Measurements from ENCODE around the gene SLC6A6. TPM values are rescaled to one million over a fixed set of nuclear protein-coding genes. Genes with fewer than 3 reads are reported as not detected.

The SLC6A6 gene
- total RNA-seq, 4 donors from 2014 or later = 4.4 to 10.5 (median 7.7) TPM

GRCh38 chr3:14508505-14508819, 106.1 kb downstream of the SLC6A6 start:
- in situ Hi-C loops (cut with MboI; ENCODE audit: low pct_ligation_motif_present in 1 of 4, low pct_unique_long_range_greater_than_20kb in 1 of 4, low sequenced_read_pairs in 3 of 4) = loop anchor here in 2 of 4 donors (25.0 kb wide), 2 partner anchors 104 to 404 kb away; no protein-coding TSS in a partner anchor
- TF ChIP-seq CTCF (IDR thresholded peaks at IDR 0.05) (no peak), POLR2AphosphoS5 (IDR thresholded peaks at IDR 0.05) (no peak)

GRCh38 chr3:14508966-14509795, 106.8 kb downstream of the SLC6A6 start:
- 32% methylated on average over 15 of the region's 22 CpGs; no CpG with 5 or more reads in 1 of the 2 donors for WGBS, 2 donors (ENCODE audit: low coverage in 1 of 2)
- Histone ChIP-seq H3K36me3 (no peaks in the 10 kb centered on the region), H3K4me3 (no peak overlapping the region), H3K9me3 (no peaks in the 10 kb centered on the region), H3K4me1 (no peaks in the 10 kb centered on the region), H3K27me3 (no peaks in the 10 kb centered on the region), H3K27ac (no peak overlapping the region)
- intact Hi-C loops (cut with DNase I; ENCODE audit: low total_unique reads) (no loop called here), in situ Hi-C loops (cut with MboI; ENCODE audit: low pct_ligation_motif_present in 1 of 4, low pct_unique_long_range_greater_than_20kb in 1 of 4, low sequenced_read_pairs in 3 of 4) (loop anchor here in 2 of 4 donors (25.0 kb wide), 2 partner anchors 103 to 403 kb away; no protein-coding TSS in a partner anchor)
- TF ChIP-seq POLR2AphosphoS5 (IDR thresholded peaks at IDR 0.05) (no peak), CTCF (IDR thresholded peaks at IDR 0.05) (peak; percentile 77 to 97 (median 95))
- DNase-seq = peak; percentile 67

More at GRCh38 chr3:14508505-14508819, 106.1 kb downstream of the SLC6A6 start:
- Histone ChIP-seq H3K27ac (no peak overlapping the region), H3K36me3 (no peaks in the 10 kb centered on the region), H3K4me1 (no peaks in the 10 kb centered on the region), H3K4me3 (no peak overlapping the region), H3K9me3 (no peaks in the 10 kb centered on the region), H3K27me3 (no peaks in the 10 kb centered on the region)
- intact Hi-C loops (cut with DNase I; ENCODE audit: low total_unique reads) = no loop called here
- 25 to 29% methylated on average over 1 to 3 of the region's 3 CpGs for WGBS, 2 donors (ENCODE audit: low coverage in 1 of 2)
- DNase-seq = no peak

GRCh38 chr3:14509796-14510100, 107.3 kb downstream of the SLC6A6 start:
- Histone ChIP-seq H3K27me3 (no peaks in the 10 kb centered on the region), H3K27ac (no peak overlapping the region), H3K4me3 (no peak overlapping the region), H3K9me3 (no peaks in the 10 kb centered on the region), H3K4me1 (no peaks in the 10 kb centered on the region), H3K36me3 (no peaks in the 10 kb centered on the region)
- in situ Hi-C loops (cut with MboI; ENCODE audit: low pct_ligation_motif_present in 1 of 4, low pct_unique_long_range_greater_than_20kb in 1 of 4, low sequenced_read_pairs in 3 of 4) (loop anchor here in 2 of 4 donors (25.0 kb wide), 2 partner anchors 103 to 403 kb away; no protein-coding TSS in a partner anchor), intact Hi-C loops (cut with DNase I; ENCODE audit: low total_unique reads) (loop anchor here (10.0 kb wide), 1 partner anchor 405 kb away; no protein-coding TSS in a partner anchor)
- no peak for DNase-seq
- 87 to 97% methylated on average over 6 to 10 of the region's 10 CpGs for WGBS, 2 donors (ENCODE audit: low coverage in 1 of 2)
- TF ChIP-seq CTCF (IDR thresholded peaks at IDR 0.05) (no peak), EP300 (IDR thresholded peaks at IDR 0.05; ENCODE audit: low read depth) (no peak), POLR2AphosphoS5 (IDR thresholded peaks at IDR 0.05) (no peak)

- Histone ChIP-seq H3K9me3 (no peaks in the 10 kb centered on the region), H3K36me3 (no peaks in the 10 kb centered on the region), H3K27me3 (no peaks in the 10 kb centered on the region), H3K27ac (no peak overlapping the region), H3K4me1 (no peaks in the 10 kb centered on the region), H3K4me3 (no peak overlapping the region)
- no peak for DNase-seq
- TF ChIP-seq POLR2AphosphoS5 (IDR thresholded peaks at IDR 0.05) (no peak), CTCF (IDR thresholded peaks at IDR 0.05) (no peak), EP300 (IDR thresholded peaks at IDR 0.05; ENCODE audit: low read depth) (no peak), POLR2A (IDR thresholded peaks at IDR 0.05) (no peak)
- intact Hi-C loops (cut with DNase I; ENCODE audit: low total_unique reads) (loop anchor here (1.0 to 10.0 kb wide), 2 partner anchors 37 to 404 kb away; no protein-coding TSS in a partner anchor), in situ Hi-C loops (cut with MboI; ENCODE audit: low pct_ligation_motif_present in 1 of 4, low pct_unique_long_range_greater_than_20kb in 1 of 4, low sequenced_read_pairs in 3 of 4) (loop anchor here in 2 of 4 donors (25.0 kb wide), 2 partner anchors 101 to 401 kb away; no protein-coding TSS in a partner anchor)
- 80 to 90% methylated on average over 1 to 22 of the region's 23 CpGs for WGBS, 2 donors (ENCODE audit: low coverage in 1 of 2)
These were observed 108.6 kb downstream of the SLC6A6 start for GRCh38 chr3:14510838-14511622.
